HG02852 (cell line): ENCODE data around the gene OLFM1.
"Not testable (repeated sequence)": the region's sequence is repeated elsewhere in the genome, so short reads cannot be mapped to it uniquely, and the experiment has no call there.

ENCODE experiments used
- ATAC-seq: cut with Tn5 transposase; IDR thresholded peaks from one replicate; pipeline ENCODE4 v1.9.1; 2021; ENCODE audit warnings: mild to moderate bottlenecking, moderate library complexity; ENCODE audit not compliant: unreplicated experiment

OLFM1 gene

DNA sequence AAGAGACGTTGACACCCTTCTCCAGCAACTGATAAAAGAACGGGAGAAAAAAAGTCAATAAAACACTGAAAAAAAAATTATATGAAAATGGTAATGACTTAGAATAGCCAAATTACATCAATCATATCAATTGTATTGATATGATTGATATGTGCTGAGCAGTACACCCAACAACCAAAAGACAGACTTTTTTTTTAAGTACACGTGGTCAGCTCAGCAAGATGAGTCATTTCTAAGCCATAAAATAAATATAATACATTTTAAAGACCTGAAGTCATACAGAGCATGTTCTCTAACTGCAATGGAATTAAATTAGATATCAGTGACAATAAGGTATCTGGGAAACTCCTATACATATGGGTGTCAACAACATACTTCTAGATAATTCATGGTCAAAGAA, 30.9 kb upstream of the OLFM1 start:
- no peak for ATAC-seq

DNA sequence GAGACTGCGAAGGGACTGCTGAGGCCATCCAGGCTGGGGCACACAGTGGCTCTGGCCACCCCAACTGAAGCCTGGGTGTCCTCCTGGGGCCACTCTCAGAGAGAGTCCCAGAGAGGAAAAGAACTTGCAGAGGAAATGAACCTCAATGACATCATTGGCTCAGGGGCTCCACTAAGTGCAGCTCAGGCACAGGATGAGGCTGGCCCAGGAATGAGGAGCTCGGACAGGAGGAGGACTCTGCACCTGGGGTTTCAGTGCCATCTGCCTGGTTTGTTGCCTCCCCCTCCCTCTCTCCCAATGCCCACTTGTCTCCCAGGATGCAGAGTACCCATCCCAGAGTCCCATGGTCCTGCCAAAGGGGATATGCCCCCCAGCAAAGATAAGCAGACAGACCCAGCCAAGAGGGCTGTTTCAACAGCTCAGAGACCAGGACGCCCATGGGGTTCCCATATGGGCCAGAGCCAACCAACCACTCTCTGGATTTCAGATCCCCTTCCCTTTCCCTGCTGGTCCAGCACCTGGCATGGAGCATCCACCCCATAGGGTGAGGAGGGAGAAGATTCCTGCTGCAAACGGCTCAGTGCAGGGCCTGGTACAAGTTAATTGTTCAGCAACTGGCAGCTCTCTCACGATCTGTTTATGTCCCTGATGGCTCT, 26.9 kb upstream of the OLFM1 start:
- ATAC-seq, result no peak

DNA sequence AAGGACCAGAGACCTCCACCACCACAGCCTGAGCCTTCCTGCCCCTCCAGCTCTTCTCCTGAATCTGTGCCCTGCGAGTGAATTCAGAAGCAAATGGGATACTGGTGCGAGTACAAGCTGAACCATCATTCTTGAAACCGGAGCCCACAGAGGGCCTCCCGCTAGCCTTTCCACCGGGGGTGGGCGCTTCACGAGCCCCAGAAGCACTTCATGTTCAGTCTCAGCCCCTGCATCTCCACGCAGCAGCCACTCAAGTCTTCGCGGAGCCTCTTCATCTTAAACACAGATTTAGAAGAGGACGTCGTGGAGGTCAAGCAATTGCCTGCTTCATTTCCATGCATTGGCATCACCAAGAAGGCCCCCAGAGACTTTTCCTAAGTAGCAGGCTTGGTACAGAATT, 26.0 kb upstream of the OLFM1 start:
- ATAC-seq, result no peak

DNA sequence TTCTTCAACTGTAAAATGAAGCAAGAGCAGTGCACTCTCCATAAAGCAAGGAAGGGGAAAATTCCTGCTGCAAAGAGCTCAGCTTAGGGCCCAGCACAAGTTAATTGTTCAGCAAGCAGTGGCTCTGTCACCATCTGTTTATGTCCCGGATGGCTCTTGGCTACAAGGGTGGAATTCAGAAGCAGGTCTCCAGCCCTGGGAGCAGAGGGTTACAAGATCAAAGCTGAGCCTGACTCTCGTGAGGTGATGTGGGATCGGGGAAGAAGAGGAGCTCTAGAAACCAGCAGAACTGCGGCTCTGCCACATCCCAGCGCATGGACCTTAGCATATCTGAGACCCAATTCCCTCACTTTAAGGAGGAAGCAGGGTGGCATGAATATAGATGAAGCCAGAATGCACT, 25.2 kb upstream of the OLFM1 start:
- ATAC-seq, result no peak

DNA sequence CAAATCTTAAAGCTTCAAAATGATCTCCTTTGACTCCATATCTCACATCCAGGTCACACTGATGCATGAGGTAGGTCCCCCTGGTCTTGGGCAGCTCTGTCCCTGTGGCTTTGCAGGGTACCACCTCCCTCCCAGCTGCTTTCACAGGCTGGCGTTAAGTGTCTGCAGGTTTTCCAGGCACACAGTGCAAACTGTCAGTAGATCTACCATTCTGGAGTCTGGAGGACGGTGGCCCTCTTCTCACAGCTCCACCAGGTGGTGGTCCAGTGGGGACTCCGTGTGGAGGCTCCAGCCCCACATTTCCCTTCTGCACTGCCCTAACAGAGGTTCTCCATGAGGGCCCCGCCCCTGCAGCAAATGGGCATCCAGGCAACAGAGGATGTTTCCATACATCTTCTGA, 24.0 kb upstream of the OLFM1 start:
- not testable (repeated sequence) for ATAC-seq

DNA sequence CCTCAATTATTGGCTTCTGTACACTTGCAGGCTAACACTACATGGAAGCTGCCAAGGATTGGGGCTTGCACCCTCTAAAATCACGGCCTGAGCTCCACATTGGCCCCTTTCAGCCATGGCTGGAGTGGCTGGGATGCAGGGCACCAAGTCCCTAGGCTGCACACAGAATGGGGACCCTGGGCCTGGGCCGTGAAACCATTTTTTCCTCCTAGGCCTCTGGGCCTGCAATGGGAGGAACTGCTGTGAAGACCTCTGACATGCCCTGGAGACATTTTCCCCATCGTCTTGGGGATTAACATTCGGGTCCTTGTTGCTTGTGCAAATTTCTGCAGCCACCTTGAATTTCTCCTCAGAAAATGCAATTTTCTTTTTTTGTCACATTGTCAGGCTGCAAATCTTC, 23.6 kb upstream of the OLFM1 start:
- ATAC-seq, result not testable (repeated sequence)

DNA sequence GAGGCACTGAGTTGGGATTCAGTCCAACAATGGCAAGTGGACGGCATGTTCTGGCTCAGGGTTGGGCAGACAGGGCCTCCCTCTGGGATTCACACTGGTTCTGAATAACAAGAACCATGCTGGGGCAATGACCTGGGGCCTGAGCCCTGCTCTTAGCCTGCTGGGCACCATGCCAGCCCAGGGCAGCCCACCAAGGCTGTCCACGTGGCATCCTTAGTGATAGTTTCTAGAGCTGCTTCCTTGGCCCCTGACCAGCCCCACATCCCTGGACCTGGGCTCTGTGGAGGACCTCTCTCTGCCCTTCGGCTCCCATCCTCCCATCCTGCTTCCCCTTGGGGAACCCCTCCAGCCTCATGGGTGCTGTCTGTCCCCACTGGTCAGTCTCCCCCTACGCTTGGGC, 22.3 kb upstream of the OLFM1 start:
- no peak for ATAC-seq

- no peak for ATAC-seq
Measured at GRCh38 chr9:135065804-135066203, 21.7 kb upstream of the OLFM1 start.

- ATAC-seq, result no peak
Measured at GRCh38 chr9:135066291-135066690, 21.2 kb upstream of the OLFM1 start.

DNA sequence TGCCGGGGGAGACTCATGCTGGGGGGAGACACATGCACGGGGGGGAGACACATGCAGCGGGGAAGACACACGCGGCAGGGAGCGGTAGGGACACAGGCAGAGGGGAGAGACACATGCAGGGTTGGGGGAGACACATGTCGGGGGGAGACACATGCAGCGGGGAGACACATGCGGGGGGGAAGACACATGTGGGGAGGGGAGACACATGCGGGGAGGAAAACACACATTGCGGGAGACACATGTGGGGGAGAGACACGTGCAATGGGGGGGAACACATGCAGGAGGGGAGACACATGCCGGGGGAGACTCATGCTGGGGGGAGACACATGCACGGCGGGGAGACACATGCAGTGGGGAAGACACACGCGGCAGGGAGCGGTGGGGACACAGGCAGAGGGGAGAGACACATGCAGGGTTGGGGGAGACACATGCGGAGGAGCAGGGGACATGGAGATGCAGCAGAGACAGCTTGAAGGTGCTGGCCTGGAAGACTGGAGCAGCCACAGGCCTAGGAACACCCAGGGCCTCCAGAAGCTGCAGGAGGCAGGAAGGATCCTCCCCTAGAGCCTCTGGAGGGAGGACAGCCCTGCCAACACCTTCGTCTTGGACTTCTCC, 20.3 kb upstream of the OLFM1 start:
- no peak for ATAC-seq

DNA sequence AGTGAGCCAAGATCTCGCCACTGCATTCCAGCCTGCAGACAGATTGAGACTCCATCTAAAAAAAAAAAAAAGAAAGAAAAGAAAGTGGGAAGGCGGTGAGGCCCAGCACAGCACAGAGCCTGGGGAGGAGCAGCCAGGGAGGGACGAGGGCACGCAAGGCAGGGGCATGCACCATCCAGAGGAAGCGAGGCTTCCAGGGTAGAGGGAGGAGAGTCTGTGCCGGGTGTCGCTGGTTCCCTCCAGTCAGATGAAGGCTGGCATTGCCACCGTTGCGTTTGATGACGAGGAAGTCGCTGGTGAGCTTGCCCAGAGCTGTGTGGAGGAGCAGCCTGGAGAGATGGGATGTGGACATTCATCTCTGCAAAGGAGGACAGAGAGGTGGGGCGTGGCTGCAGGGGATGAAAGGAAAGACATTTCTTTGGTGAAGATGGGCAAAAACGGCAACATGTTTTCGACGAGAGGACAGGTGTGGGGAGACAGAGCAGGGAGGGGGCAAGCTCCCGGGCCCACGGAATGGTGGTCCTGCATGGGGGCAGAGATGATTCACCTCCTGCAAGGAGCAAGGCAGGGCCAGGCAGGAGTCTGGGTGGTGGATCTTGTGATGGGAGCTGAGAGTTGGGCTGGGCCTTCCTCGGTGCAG, 18.6 kb upstream of the OLFM1 start:
- ATAC-seq, result no peak

DNA sequence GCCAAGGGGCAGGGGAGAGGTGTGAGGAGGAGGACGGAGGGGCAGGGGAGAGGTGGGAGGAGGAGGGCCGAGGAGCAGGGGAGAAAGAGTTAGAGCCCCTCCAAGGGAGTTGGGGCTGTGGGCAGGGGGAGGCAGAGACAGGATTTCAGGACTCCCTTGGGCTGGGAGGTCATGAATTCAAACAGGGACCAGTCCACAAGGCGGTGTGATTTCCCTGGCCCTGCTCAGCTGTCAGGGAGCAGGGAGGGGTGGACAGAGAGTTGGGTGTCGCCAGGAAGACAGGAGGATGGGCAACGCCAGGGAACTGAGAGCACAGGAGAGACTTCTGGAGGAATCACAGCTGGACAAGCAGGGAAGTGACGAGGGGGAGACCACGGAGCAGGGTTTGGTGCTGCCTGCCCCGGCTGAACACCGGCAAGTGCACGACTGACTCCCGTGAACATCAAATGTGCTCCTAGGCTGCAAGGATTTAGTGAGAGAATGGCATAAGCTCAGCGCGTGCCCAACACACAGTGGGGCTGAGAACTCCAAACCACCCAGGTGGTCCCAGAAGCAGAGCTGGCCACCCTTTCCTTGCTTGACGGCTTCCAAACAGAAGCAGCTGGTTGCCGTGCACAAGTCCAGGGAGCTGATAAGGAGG, 17.8 kb upstream of the OLFM1 start:
- no peak for ATAC-seq

DNA sequence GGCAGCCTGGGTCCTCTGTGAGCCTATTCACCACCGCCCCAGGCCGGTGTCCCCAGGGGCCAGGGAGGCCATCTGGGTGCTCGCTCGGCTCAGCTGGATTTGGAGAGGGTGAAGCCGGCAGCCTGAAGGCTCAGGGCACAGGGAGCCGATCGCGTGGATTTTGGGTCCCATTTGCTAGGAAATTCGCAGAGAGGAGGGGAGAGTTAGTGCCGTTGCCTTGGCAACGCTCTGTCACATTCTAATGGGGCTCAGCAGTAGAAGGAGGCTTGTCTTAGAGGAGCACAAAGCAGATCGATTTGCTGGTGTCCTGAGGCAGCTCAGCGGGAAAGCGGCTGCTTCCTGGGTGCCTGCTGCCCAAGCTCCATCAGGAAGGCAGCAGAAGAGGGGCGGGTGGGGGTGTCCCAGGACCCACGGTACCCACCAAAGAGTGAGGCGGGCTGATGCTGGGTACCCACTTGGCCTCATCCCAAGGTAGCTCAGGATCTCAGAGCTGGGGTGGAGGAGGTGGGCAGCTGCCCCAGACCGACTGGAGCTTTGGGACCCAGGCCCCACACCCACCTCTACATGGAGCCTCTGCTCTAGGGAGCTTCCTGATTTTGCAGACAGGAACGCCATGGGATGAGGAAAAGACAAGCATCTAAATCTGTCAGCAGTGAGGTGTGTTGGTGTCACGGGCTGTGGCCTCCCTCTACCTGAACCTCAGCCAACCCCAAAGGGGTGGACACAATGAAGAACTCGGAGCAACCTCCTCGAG, 17.1 kb upstream of the OLFM1 start:
- ATAC-seq, result no peak

- ATAC-seq, result no peak
Measured at GRCh38 chr9:135070964-135071735, 16.3 kb upstream of the OLFM1 start.

GRCh38 chr9:135073081-135073740, 14.3 kb upstream of the OLFM1 start:
- no peak for ATAC-seq

DNA sequence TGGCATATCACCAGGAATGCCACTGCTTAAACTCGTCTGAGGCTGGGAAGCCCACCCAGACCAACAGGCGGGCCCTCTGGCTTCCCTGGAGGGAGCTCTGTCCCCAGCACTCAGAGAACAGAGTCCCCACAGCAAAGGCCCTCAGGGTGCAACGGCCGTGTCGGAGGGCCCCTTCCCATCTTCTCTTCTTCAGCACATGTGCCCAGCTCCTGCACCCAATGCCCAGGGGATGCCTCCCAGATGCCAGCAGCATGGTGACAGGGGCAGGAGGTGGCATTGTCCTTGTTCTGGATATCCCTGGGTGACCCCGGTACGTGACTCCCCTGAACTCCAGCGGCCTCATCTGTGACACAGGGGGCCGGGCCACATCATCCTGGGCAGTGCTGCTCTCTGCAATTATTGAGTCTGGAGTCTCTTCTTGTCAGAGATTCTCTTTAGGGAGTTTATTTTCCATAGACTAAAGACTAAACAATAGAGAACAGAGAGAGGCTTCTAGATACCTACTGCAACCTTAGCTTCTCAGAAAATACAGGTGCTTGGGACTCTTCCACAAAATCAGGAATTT, 13.6 kb upstream of the OLFM1 start:
- no peak for ATAC-seq

- no peak for ATAC-seq
Measured at GRCh38 chr9:135074354-135075233, 12.9 kb upstream of the OLFM1 start.

DNA sequence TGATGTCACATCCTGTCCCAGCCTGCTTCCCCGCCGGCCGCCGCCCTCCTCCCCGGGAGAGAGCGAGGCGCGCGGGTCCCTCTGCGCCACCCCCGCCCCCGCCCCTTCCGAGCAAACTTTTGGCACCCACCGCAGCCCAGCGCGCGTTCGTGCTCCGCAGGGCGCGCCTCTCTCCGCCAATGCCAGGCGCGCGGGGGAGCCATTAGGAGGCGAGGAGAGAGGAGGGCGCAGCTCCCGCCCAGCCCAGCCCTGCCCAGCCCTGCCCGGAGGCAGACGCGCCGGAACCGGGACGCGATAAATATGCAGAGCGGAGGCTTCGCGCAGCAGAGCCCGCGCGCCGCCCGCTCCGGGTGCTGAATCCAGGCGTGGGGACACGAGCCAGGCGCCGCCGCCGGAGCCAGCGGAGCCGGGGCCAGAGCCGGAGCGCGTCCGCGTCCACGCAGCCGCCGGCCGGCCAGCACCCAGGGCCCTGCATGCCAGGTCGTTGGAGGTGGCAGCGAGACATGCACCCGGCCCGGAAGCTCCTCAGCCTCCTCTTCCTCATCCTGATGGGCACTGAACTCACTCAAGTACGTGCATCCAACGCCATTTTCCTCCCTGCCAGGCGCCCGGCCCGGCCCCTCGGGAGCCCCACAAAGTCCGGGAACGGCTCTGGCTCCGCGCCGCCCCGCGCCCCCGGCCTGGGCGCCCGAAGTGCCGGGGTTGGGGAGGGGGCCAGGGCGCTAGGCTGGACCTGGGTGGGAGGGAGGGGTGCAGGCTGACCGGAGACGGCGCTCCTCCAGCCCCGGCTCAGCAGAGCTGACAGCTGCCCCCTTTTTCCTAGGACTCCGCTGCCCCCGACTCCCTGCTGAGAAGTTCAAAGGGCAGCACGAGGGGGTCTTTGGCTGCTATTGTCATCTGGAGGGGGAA, 12.0 kb upstream of the OLFM1 start:
- ATAC-seq, result no peak
